H1 (cell line): ENCODE measurements around the gene FBXL14. TPM values are rescaled to one million over a fixed set of nuclear protein-coding genes. Genes with fewer than 3 reads are reported as not detected.

ENCODE experiments used
- ATF3 ChIP-seq: IDR thresholded peaks from 2 replicates; pipeline ENCODE4 v1.6.1; 2011; ENCODE audit warnings: low read depth, mild to moderate bottlenecking, low read length; ENCODE audit not compliant: insufficient read depth
- CBX5 ChIP-seq: fragments of 300-800, 300-1000 bp; sonication (generic); IDR thresholded peaks from 2 replicates; pipeline ENCODE4 v1.7.1; 2016; ENCODE audit warnings: antibody characterized with exemption, low read length, low read depth
- CEBPB ChIP-seq: IDR thresholded peaks from 2 replicates; pipeline ENCODE4 v1.6.1; 2012; ENCODE audit warnings: low read depth, low read length
- CHD7 ChIP-seq: fragments of 300-600 bp; sonication (generic); IDR thresholded peaks from 2 replicates; pipeline ENCODE4 v1.7.1; 2012; ENCODE audit warnings: low read length, moderate library complexity, mild to moderate bottlenecking, inconsistent platforms; ENCODE audit not compliant: insufficient replicate concordance
- E2F6 ChIP-seq: IDR thresholded peaks from 2 replicates; pipeline ENCODE4 v1.6.1; 2012; ENCODE audit warnings: inconsistent platforms
- KDM1A ChIP-seq: fragments of 200-600, 300-600 bp; sonication (generic); IDR thresholded peaks from 2 replicates; pipeline ENCODE4 v1.7.1; 2016; ENCODE audit warnings: mild to moderate bottlenecking, low read length, borderline replicate concordance
- NANOG ChIP-seq: IDR thresholded peaks from 2 replicates; pipeline ENCODE4 v1.6.1; 2011; ENCODE audit warnings: low read length, low read depth, mild to moderate bottlenecking, inconsistent platforms; ENCODE audit not compliant: insufficient read depth, poor library complexity, severe bottlenecking
- TCF12 ChIP-seq: IDR thresholded peaks from 2 replicates; pipeline ENCODE4 v1.6.1; 2011; ENCODE audit warnings: low read depth, mild to moderate bottlenecking, low read length
- polyA plus RNA-seq, 7 experiments: library from polyadenylated mRNA; depleted of rRNA in 3 of 7; stranded (reverse) in 5 of 7; unstranded in 2 of 7; fragments of >200 nt in 5 of 7; fragments of 200-250 nt in 2 of 7; gene quantifications; 1 replicate in 5 of 7; 2 replicates in 1 of 7; 4 replicates in 1 of 7; pipeline versions ENCODE4 v1.2.1 to v1.2.3, GENCODE V29; 2011 to 2013; ENCODE audit warnings: missing spikeins in 2 of 7, mixed read lengths in 2 of 7
- total RNA-seq: library from RNA; stranded (reverse); fragmentation: NEBNext Ultra II Directional; extraction: Animal tissue kit (Norgen Biotek cat#: 25700); gene quantifications from 2 replicates; pipeline ENCODE4 v1.2.1, GENCODE V29; 2021

Gene FBXL14
- total and polyA plus RNA-seq, 2 of the 8 experiments (the other 6 are each of a cell fraction or from before 2014, with no cell fraction given): 5.5 to 9.6 TPM

DNA sequence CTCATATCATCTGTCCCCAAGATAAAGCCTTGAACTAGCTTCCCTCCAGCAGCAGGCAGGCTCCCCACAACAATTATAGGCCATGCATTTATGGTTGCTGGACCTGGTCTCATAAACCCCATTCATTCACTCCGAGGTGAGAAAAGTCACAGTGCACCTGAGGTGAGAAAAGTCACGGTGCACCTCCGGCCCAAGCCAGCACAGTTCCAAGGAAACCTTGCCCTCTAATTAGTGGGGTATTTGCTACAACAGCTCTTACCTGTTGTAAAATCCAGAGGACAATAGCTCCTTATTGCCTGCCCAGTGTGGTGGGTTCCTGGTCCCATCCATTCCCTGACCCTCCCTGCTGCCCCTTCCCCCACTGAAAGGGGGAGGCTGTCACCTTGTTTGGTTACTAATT lies 65.6 kb downstream of the FBXL14 start (continued):
- TF ChIP-seq KDM1A (no peak), CHD7 (no peak), CBX5 (no peak), ATF3 (no peak), E2F6 (no peak), TCF12 (no peak), NANOG (no peak), CEBPB (no peak)
